H9 (cell line): Measurements from ENCODE around the gene SLC48A1. TPM values are rescaled to one million over a fixed set of nuclear protein-coding genes. Genes with fewer than 3 reads are reported as not detected.

Experiments used
- DNase-seq: peaks from one replicate; pipeline ENCODE4 v3.0.0-alpha.2; 2017
- H2AFZ ChIP-seq: one replicate; pipeline ENCODE4 v1.6.1; 2013; ENCODE audit warnings: mild to moderate bottlenecking, low read length, control low read depth, moderate library complexity
- H2AK5ac ChIP-seq: 2 replicates; pipeline ENCODE4 v1.6.1; 2013; ENCODE audit warnings: low read length, control low read depth, mixed read lengths; ENCODE audit not compliant: insufficient read length
- H2BK120ac ChIP-seq: one replicate; pipeline ENCODE4 v1.6.1; 2013; ENCODE audit warnings: low read depth, mild to moderate bottlenecking, low read length, control low read depth, inconsistent platforms; ENCODE audit not compliant: poor library complexity, severe bottlenecking
- H2BK12ac ChIP-seq: 2 replicates; pipeline ENCODE4 v1.6.1; 2013; ENCODE audit warnings: low read length, control low read depth, mixed read lengths, low read depth; ENCODE audit not compliant: insufficient read length
- H2BK15ac ChIP-seq: 2 replicates; pipeline ENCODE4 v1.6.1; 2013; ENCODE audit warnings: low read depth, low read length, control low read depth
- H2BK20ac ChIP-seq: one replicate; pipeline ENCODE4 v1.6.1; 2013; ENCODE audit warnings: low read depth, mild to moderate bottlenecking, low read length, control low read depth, inconsistent platforms; ENCODE audit not compliant: poor library complexity, severe bottlenecking
- H2BK5ac ChIP-seq: 2 replicates; pipeline ENCODE4 v1.6.1; 2013; ENCODE audit warnings: low read length, control low read depth, mixed read lengths; ENCODE audit not compliant: insufficient read length
- H3K14ac ChIP-seq: 2 replicates; pipeline ENCODE4 v1.6.1; 2013; ENCODE audit warnings: low read length, control low read depth; ENCODE audit not compliant: insufficient read depth
- H3K18ac ChIP-seq: 2 replicates; pipeline ENCODE4 v1.6.1; 2013; ENCODE audit warnings: low read depth, mild to moderate bottlenecking, mixed read lengths, low read length, control low read depth; ENCODE audit not compliant: insufficient read length
- H3K23ac ChIP-seq: 2 replicates; pipeline ENCODE4 v1.6.1; 2013; ENCODE audit warnings: low read length, control low read depth, mixed read lengths, low read depth; ENCODE audit not compliant: insufficient read length
- H3K23me2 ChIP-seq: 2 replicates; pipeline ENCODE4 v1.6.1; 2013; ENCODE audit warnings: low read depth, mild to moderate bottlenecking, mixed read lengths, low read length, control low read depth; ENCODE audit not compliant: insufficient read length, poor library complexity, severe bottlenecking
- H3K27ac ChIP-seq: 2 replicates; pipeline ENCODE4 v1.5.1; 2013; ENCODE audit warnings: low read length, control low read depth, mixed read lengths, low read depth; ENCODE audit not compliant: insufficient read length
- H3K27me3 ChIP-seq: 2 replicates; pipeline ENCODE4 v1.6.1; 2013; ENCODE audit warnings: low read length, control low read depth, inconsistent platforms; ENCODE audit not compliant: insufficient read depth
- H3K4ac ChIP-seq: 2 replicates; pipeline ENCODE4 v1.6.1; 2013; ENCODE audit warnings: low read depth, mild to moderate bottlenecking, control low read depth, inconsistent platforms, low read length, moderate library complexity
- H3K4me1 ChIP-seq: 2 replicates; pipeline ENCODE4 v1.6.1; 2013; ENCODE audit warnings: low read length, control low read depth, inconsistent platforms; ENCODE audit not compliant: insufficient read depth
- H3K4me2 ChIP-seq: 2 replicates; pipeline ENCODE4 v1.6.1; 2013; ENCODE audit warnings: low read length, control low read depth, mixed read lengths; ENCODE audit not compliant: insufficient read length, insufficient read depth
- H3K56ac ChIP-seq: 2 replicates; pipeline ENCODE4 v1.6.1; 2013; ENCODE audit warnings: low read depth, mild to moderate bottlenecking, mixed read lengths, low read length, control low read depth; ENCODE audit not compliant: insufficient read length
- H3K79me1 ChIP-seq: 2 replicates; pipeline ENCODE4 v1.6.1; 2013; ENCODE audit warnings: low read depth, mild to moderate bottlenecking, moderate library complexity, low read length, control low read depth, inconsistent platforms; ENCODE audit not compliant: insufficient read depth, poor library complexity, severe bottlenecking
- H3K79me2 ChIP-seq: 2 replicates; pipeline ENCODE4 v1.6.1; 2013; ENCODE audit warnings: low read length, control low read depth, inconsistent platforms; ENCODE audit not compliant: insufficient read depth
- H3K9ac ChIP-seq: 2 replicates; pipeline ENCODE4 v1.6.1; 2013; ENCODE audit warnings: low read length, control low read depth, mixed read lengths; ENCODE audit not compliant: insufficient read length; ENCODE audit errors: extremely low read depth
- H3K9me3 ChIP-seq: one replicate; pipeline ENCODE4 v1.6.1; 2013; ENCODE audit warnings: low read depth, low read length, inconsistent platforms; ENCODE audit not compliant: control insufficient read depth
- H3T11ph ChIP-seq: one replicate; pipeline ENCODE4 v1.6.1; 2013; ENCODE audit warnings: mild to moderate bottlenecking, low read length, control low read depth, inconsistent platforms
- H4K20me1 ChIP-seq: one replicate; pipeline ENCODE4 v1.6.1; 2013; ENCODE audit not compliant: control insufficient read depth, insufficient read length, insufficient read depth
- H4K5ac ChIP-seq: 2 replicates; pipeline ENCODE4 v1.6.1; 2013; ENCODE audit warnings: low read depth, mild to moderate bottlenecking, mixed read lengths, low read length, control low read depth; ENCODE audit not compliant: insufficient read length
- H4K8ac ChIP-seq: replicated peaks from 2 replicates; pipeline ENCODE4 v1.6.1; 2013; ENCODE audit warnings: low read length, control low read depth, mixed read lengths, low read depth; ENCODE audit not compliant: insufficient read length
- H4K91ac ChIP-seq: 2 replicates; pipeline ENCODE4 v1.6.1; 2013; ENCODE audit warnings: low read depth, mild to moderate bottlenecking, moderate library complexity, mixed read lengths, low read length, control low read depth; ENCODE audit not compliant: insufficient read length
- H3K27ac Mint-ChIP-seq, 3 experiments: 2 replicates in 2 of 3; 3 replicates in 1 of 3; pipeline ENCODE4 v1.8.0; 2020 to 2021; ENCODE audit warnings: mixed read lengths in 3 of 3, mild to moderate bottlenecking in 1 of 3, moderate library complexity in 1 of 3
- H3K27me3 Mint-ChIP-seq: 2 replicates; pipeline ENCODE4 v1.8.0; 2021; ENCODE audit warnings: low read depth, mild to moderate bottlenecking, moderate library complexity, mixed read lengths
- H3K36me3 Mint-ChIP-seq, 3 experiments: 2 replicates in 2 of 3; 3 replicates in 1 of 3; pipeline ENCODE4 v1.8.0; 2020 to 2021; ENCODE audit warnings: low read depth in 3 of 3, mixed read lengths in 3 of 3; ENCODE audit not compliant: insufficient read depth in 1 of 3
- H3K4me1 Mint-ChIP-seq, 2 experiments: 2 replicates each; pipeline ENCODE4 v1.8.0; 2020; ENCODE audit warnings: mixed read lengths in 2 of 2
- H3K4me3 Mint-ChIP-seq, 2 experiments: 2 replicates in 1 of 2; 3 replicates in 1 of 2; pipeline ENCODE4 v1.8.0; 2020 to 2021; ENCODE audit warnings: mild to moderate bottlenecking in 2 of 2, mixed read lengths in 2 of 2, moderate library complexity in 1 of 2
- H3K9me3 Mint-ChIP-seq, 2 experiments: 2 replicates in 1 of 2; 3 replicates in 1 of 2; pipeline ENCODE4 v1.8.0; 2020; ENCODE audit warnings: mild to moderate bottlenecking in 2 of 2, mixed read lengths in 2 of 2, moderate library complexity in 1 of 2
- CTCF ChIP-seq: fragments of 200-600 bp; sonication (generic); conservative IDR thresholded peaks from 3 replicates; pipeline ENCODE4 v1.8.0; 2021; ENCODE audit warnings: antibody characterized with exemption, mild to moderate bottlenecking
- WGBS: extraction: QIAGEN DNeasy Blood & Tissue Kit; methylation state at CpG from one replicate; pipeline ENCODE4 v1.1.7; 2013; ENCODE audit warnings: missing lambda C conversion rate, low lambda C conversion rate, mixed read lengths; ENCODE audit not compliant: insufficient read length; ENCODE audit errors: extremely low coverage; 5-methylcytosine and 5-hydroxymethylcytosine counted together
- total RNA-seq: library from RNA; stranded (reverse); gene quantifications from 2 replicates; pipeline ENCODE4 v1.2.1, GENCODE V29; 2021

Gene SLC48A1
- total RNA-seq, 1 experiment from 2014 or later = 10.6 TPM

- Histone ChIP-seq H3K9me3 (no peaks in the 10 kb centered on the region), H3T11ph (no peak overlapping the region), H4K91ac (no peak overlapping the region), H4K5ac (no peak overlapping the region), H3K79me1 (no peaks in the 10 kb centered on the region), H2BK5ac (no peak overlapping the region), H3K27ac (no peak overlapping the region), H3K4me2 (no peak overlapping the region), H2AK5ac (no peak overlapping the region), H3K9ac (no peak overlapping the region), H3K4me1 (peaks cover 6% of the 10 kb centered on the region), H3K56ac (no peak overlapping the region), H4K20me1 (peaks cover 3% of the 10 kb centered on the region), H3K23ac (no peak overlapping the region), H2BK12ac (no peak overlapping the region), H3K79me2 (no peaks in the 10 kb centered on the region), H3K4ac (no peak overlapping the region), H3K14ac (no peak overlapping the region), H2BK120ac (no peak overlapping the region), H2BK20ac (no peak overlapping the region), H2AFZ (no peak overlapping the region), H3K18ac (no peak overlapping the region), H2BK15ac (no peak overlapping the region), H3K27me3 (no peaks in the 10 kb centered on the region), H3K23me2 (no peaks in the 10 kb centered on the region), H4K8ac (no peak overlapping the region)
- no peak for TF ChIP-seq CTCF
- Mint-ChIP-seq H3K36me3 (no peaks in the 10 kb centered on the region; a peak in 1 of 7 replicates), H3K4me1 (peaks cover 11 to 13% of the 10 kb centered on the region in 2 experiments), H3K4me3 (no peak overlapping the region), H3K9me3 (no peaks in the 10 kb centered on the region), H3K27ac (no peak overlapping the region), H3K27me3 (no peaks in the 10 kb centered on the region; the same call in 1 of the 2 replicates)
- no CpG with 5 or more reads among the region's 5 CpGs for WGBS
- DNase-seq = no peak
Observed at GRCh38 chr12:47766502-47767215, 6.4 kb upstream of the SLC48A1 start.
